Measurements from ENCODE around the gene PIM3. TPM values are rescaled to one million over a fixed set of nuclear protein-coding genes. Genes with fewer than 3 reads are reported as not detected.

The PIM3 gene
- total RNA-seq, 4 donors from 2014 or later: 31.7 to 106 (median 53.6) TPM

- TF ChIP-seq POLR2A (IDR thresholded peaks at IDR 0.05): no peak
- H3K4me3 ChIP-seq: no peak overlapping the region
- H3K36me3 ChIP-seq: no peaks in the 10 kb centered on the region
- no peaks in the 10 kb centered on the region for H3K27me3 ChIP-seq
- H3K27ac ChIP-seq: peak overlapping the region; percentile 93 to 95
- intact Hi-C loops (cut with DNase I; ENCODE audit: low total_unique reads): no loop called here
- H3K4me1 ChIP-seq: peaks cover 10 to 50% of the 10 kb centered on the region in 2 donors
- H3K9me3 ChIP-seq: no peaks in the 10 kb centered on the region
- DNase-seq: peak; percentile 27 to 28
Measured at GRCh38 chr22:49968831-49969661, 8.5 kb downstream of the PIM3 start.

- H3K27me3 ChIP-seq: no peaks in the 10 kb centered on the region
- H3K27ac ChIP-seq: peak overlapping the region; percentile 93 to 95
- intact Hi-C loops (cut with DNase I; ENCODE audit: low total_unique reads): loop anchor here (5.0 kb wide), 1 partner anchor 33 kb away; no protein-coding TSS in a partner anchor
- TF ChIP-seq CTCF (IDR thresholded peaks at IDR 0.05): no peak
- TF ChIP-seq POLR2A (IDR thresholded peaks at IDR 0.05): no peak
- H3K4me3 ChIP-seq: no peak overlapping the region
- H3K9me3 ChIP-seq: no peaks in the 10 kb centered on the region
- H3K4me1 ChIP-seq: peaks cover 10 to 45% of the 10 kb centered on the region in 2 donors
- no peaks in the 10 kb centered on the region for H3K36me3 ChIP-seq
- DNase-seq: peak; percentile 24 to 27
Measured at GRCh38 chr22:49969751-49970527, 9.4 kb downstream of the PIM3 start.

GRCh38 chr22:49970528-49971231 is 10.1 kb downstream of the PIM3 start:
- intact Hi-C loops (cut with DNase I; ENCODE audit: low total_unique reads): loop anchor here (5.0 kb wide), 1 partner anchor 33 kb away; no protein-coding TSS in a partner anchor
- H3K27me3 ChIP-seq: no peaks in the 10 kb centered on the region

GRCh38 chr22:49971232-49972162 is 10.9 kb downstream of the PIM3 start:
- Histone ChIP-seq H3K4me3 (peak overlapping the region; percentile 46 to 50), H3K9me3 (no peaks in the 10 kb centered on the region), H3K4me1 (peaks cover 9 to 35% of the 10 kb centered on the region in 2 donors), H3K36me3 (no peaks in the 10 kb centered on the region), H3K27ac (peak overlapping the region; percentile 93 to 95), H3K27me3 (no peaks in the 10 kb centered on the region)
- intact Hi-C loops (cut with DNase I; ENCODE audit: low total_unique reads): loop anchor here (5.0 kb wide), 1 partner anchor 34 kb away; no protein-coding TSS in a partner anchor
- TF ChIP-seq POLR2A (IDR thresholded peaks at IDR 0.05): no peak
- TF ChIP-seq CTCF (IDR thresholded peaks at IDR 0.05): no peak
- DNase-seq: peak; percentile 88 to 92

More at GRCh38 chr22:49970528-49971231, 10.1 kb downstream of the PIM3 start:
- no peaks in the 10 kb centered on the region for H3K9me3 ChIP-seq
- TF ChIP-seq CTCF (IDR thresholded peaks at IDR 0.05) (no peak), POLR2A (IDR thresholded peaks at IDR 0.05) (peak; percentile 73 to 85)
- peak overlapping the region; percentile 93 to 95 for H3K27ac ChIP-seq
- peak; percentile 92 to 96 for DNase-seq
- H3K4me1 ChIP-seq: peaks cover 10 to 43% of the 10 kb centered on the region in 2 donors
- H3K4me3 ChIP-seq: peak overlapping the region; percentile 46 to 50
- no peaks in the 10 kb centered on the region for H3K36me3 ChIP-seq

Measured in uterus (tissue), 4 donors.